A673 (cell line): Measurements from ENCODE around the gene ACAD9. TPM values are rescaled to one million over a fixed set of nuclear protein-coding genes. Genes with fewer than 3 reads are reported as not detected.
"Not testable (repeated sequence)": the region's sequence is repeated elsewhere in the genome, so short reads cannot be mapped to it uniquely, and the experiment has no call there.

Source experiments
- BruUV-seq: library from RNA; stranded (reverse); fragments of 400-500 nt; replicated peaks from 2 replicates; lab custom pipeline; 2021; lab: Mats Ljungman, UMichigan
- CTCF ChIA-PET: fragments of 300-600 bp; sonication (Branson Sonifier 250); formaldehyde crosslinking; loops from one replicate; lab custom pipeline; 2022; ENCODE audit warnings: antibody characterized with exemption; lab: Charles Lee
- POLR2A ChIA-PET: fragments of 300-600 bp; sonication (Branson Sonifier 250); formaldehyde crosslinking; loops from one replicate; lab custom pipeline; 2022; ENCODE audit warnings: antibody characterized with exemption; ENCODE audit not compliant: low non-redundant PET; lab: Charles Lee
- DNase-seq: peaks from one replicate; pipeline ENCODE4 v3.0.0-alpha.2; 2015; ENCODE audit warnings: low spot score
- H3K27ac ChIP-seq: fragments of 200-600 bp; sonication (generic); 2 replicates; pipeline ENCODE4 v1.5.1; 2016; ENCODE audit warnings: mixed run types, low read depth, mild to moderate bottlenecking, mixed read lengths, antibody characterized with exemption, low read length; ENCODE audit not compliant: poor library complexity, severe bottlenecking
- H3K27me3 ChIP-seq: fragments of 200-600 bp; sonication (generic); replicated peaks from 2 replicates; pipeline ENCODE4 v1.6.1; 2017; ENCODE audit warnings: mixed run types, low read depth, mild to moderate bottlenecking, mixed read lengths, antibody characterized with exemption, low read length; ENCODE audit not compliant: insufficient read depth, poor library complexity
- H3K36me3 ChIP-seq: fragments of 200-600 bp; sonication (generic); 2 replicates; pipeline ENCODE4 v1.6.1; 2016; ENCODE audit warnings: mixed run types, mild to moderate bottlenecking, mixed read lengths, antibody characterized with exemption, low read length; ENCODE audit not compliant: insufficient read depth, poor library complexity, severe bottlenecking
- H3K4me1 ChIP-seq: fragments of 200-600 bp; sonication (generic); 2 replicates; pipeline ENCODE4 v1.6.1; 2017; ENCODE audit warnings: mixed run types, mild to moderate bottlenecking, mixed read lengths, antibody characterized with exemption, low read length; ENCODE audit not compliant: insufficient read depth, poor library complexity, severe bottlenecking
- H3K4me3 ChIP-seq: fragments of 200-600 bp; sonication (generic); 2 replicates; pipeline ENCODE4 v1.5.1; 2016; ENCODE audit warnings: low read depth, mixed run types, mild to moderate bottlenecking, mixed read lengths, low read length; ENCODE audit not compliant: poor library complexity, severe bottlenecking
- H3K9me3 ChIP-seq: fragments of 200-600 bp; sonication (generic); 2 replicates; pipeline ENCODE4 v1.6.1; 2016; ENCODE audit warnings: mixed run types, low read depth, mild to moderate bottlenecking, mixed read lengths, antibody characterized with exemption, low read length; ENCODE audit not compliant: poor library complexity, severe bottlenecking
- CTCF ChIP-seq: fragments of 300-800, 200-600 bp; sonication (generic); conservative IDR thresholded peaks from 2 replicates; pipeline ENCODE4 v1.5.1; 2017; ENCODE audit warnings: low read depth, mild to moderate bottlenecking, antibody characterized with exemption, low read length, moderate library complexity, mixed read lengths
- EZH2 ChIP-seq: fragments of 200-600 bp; sonication (generic); IDR thresholded peaks from 2 replicates; pipeline ENCODE4 v1.6.1; 2017; ENCODE audit warnings: borderline replicate concordance, low read depth, mild to moderate bottlenecking, mixed read lengths, antibody characterized with exemption, low read length; ENCODE audit not compliant: poor library complexity, severe bottlenecking
- intact Hi-C: fragments of 100-400 bp; cut with micrococcal nuclease; formaldehyde crosslinking; loops from one replicate; pipeline ENCODE4 v1.10.0; 2022; ENCODE audit not compliant: unreplicated experiment
- total RNA-seq: library from RNA; stranded (reverse); gene quantifications from 2 replicates; pipeline ENCODE4 v1.2.3, GENCODE V29; 2021

The ACAD9 gene
- total RNA-seq, 1 experiment from 2014 or later = 54.5 TPM

GRCh38 chr3:128919988-128920387, 40.6 kb downstream of the ACAD9 start:
- Histone ChIP-seq H3K4me3 (no peak overlapping the region), H3K36me3 (peaks cover 12% of the 10 kb centered on the region), H3K4me1 (no peaks in the 10 kb centered on the region), H3K27ac (no peak overlapping the region), H3K9me3 (peaks cover 16% of the 10 kb centered on the region), H3K27me3 (no peaks in the 10 kb centered on the region)
- no peak for TF ChIP-seq CTCF
- TF ChIP-seq EZH2 = no peak
- ChIA-PET CTCF (no interaction called here), POLR2A (no interaction called here)
- no peak for DNase-seq
- intact Hi-C loops = no loop called here
- BruUV-seq = no TSS peak

GRCh38 chr3:128922804-128923459, 43.5 kb downstream of the ACAD9 start:
- POLR2A ChIA-PET = no interaction called here
- no TSS peak for BruUV-seq

GRCh38 chr3:128923576-128923975, 44.2 kb downstream of the ACAD9 start:
- CTCF ChIA-PET = no interaction called here
- intact Hi-C loops = no loop called here

More at GRCh38 chr3:128922804-128923459, 43.5 kb downstream of the ACAD9 start:
- Histone ChIP-seq H3K4me3 (no peak overlapping the region), H3K36me3 (peaks cover 5% of the 10 kb centered on the region), H3K27ac (no peak overlapping the region), H3K9me3 (peaks cover 38% of the 10 kb centered on the region), H3K4me1 (no peaks in the 10 kb centered on the region), H3K27me3 (no peaks in the 10 kb centered on the region)
- CTCF ChIA-PET = interaction anchor here (0.6 kb wide), 1 partner anchor 168 kb away, joined by 3 read pairs; no protein-coding TSS in a partner anchor
- intact Hi-C loops = no loop called here
- no peak for TF ChIP-seq CTCF
- no peak for TF ChIP-seq EZH2
- no peak for DNase-seq

GRCh38 chr3:128923986-128924385, 44.6 kb downstream of the ACAD9 start:
- CTCF ChIA-PET, H3K27me3 ChIP-seq, H3K36me3 ChIP-seq, H3K27ac ChIP-seq, intact Hi-C loops, BruUV-seq, H3K4me3 ChIP-seq, DNase-seq, POLR2A ChIA-PET, H3K4me1 ChIP-seq: not testable (repeated sequence)
- H3K9me3 ChIP-seq = peaks cover 38% of the 10 kb centered on the region

More at GRCh38 chr3:128923576-128923975, 44.2 kb downstream of the ACAD9 start:
- H3K27ac ChIP-seq = no peak overlapping the region
- no peak overlapping the region for H3K4me3 ChIP-seq
- peaks cover 5% of the 10 kb centered on the region for H3K36me3 ChIP-seq
- no TSS peak for BruUV-seq
- peaks cover 38% of the 10 kb centered on the region for H3K9me3 ChIP-seq
- TF ChIP-seq CTCF = no peak
- no peak for TF ChIP-seq EZH2
- H3K27me3 ChIP-seq = no peaks in the 10 kb centered on the region
- no peak for DNase-seq
- H3K4me1 ChIP-seq = no peaks in the 10 kb centered on the region
- POLR2A ChIA-PET = no interaction called here
